Uterus (tissue), 4 donors: Measurements from ENCODE around the gene RBM47. TPM values are rescaled to one million over a fixed set of nuclear protein-coding genes. Genes with fewer than 3 reads are reported as not detected.
"Not testable (repeated sequence)": the region's sequence is repeated elsewhere in the genome, so short reads cannot be mapped to it uniquely, and the experiment has no call there.

Experiments used
- DNase-seq, 2 donors: peaks; one replicate each; pipeline ENCODE4 v3.0.0-alpha.2; 2019 to 2020
- H3K27ac ChIP-seq, 2 donors: fragments of 200-600 bp; sonication (generic); 1 replicate in 1 of 2; 2 replicates in 1 of 2; pipeline ENCODE4 v1.5.1; 2016 to 2018
- H3K27me3 ChIP-seq, 2 donors: fragments of 200-600 bp; sonication (generic); one replicate each; pipeline ENCODE4 v1.5.1; 2018 to 2019; ENCODE audit warnings: control low read depth in 1 of 2
- H3K36me3 ChIP-seq, 2 donors: fragments of 200-600 bp; sonication (generic); one replicate each; pipeline ENCODE4 v1.5.1; 2019; ENCODE audit warnings: control low read depth in 1 of 2
- H3K4me1 ChIP-seq, 2 donors: fragments of 200-600 bp; sonication (generic); one replicate each; pipeline ENCODE4 v1.5.1; 2018 to 2019; ENCODE audit warnings: control low read depth in 1 of 2
- H3K4me3 ChIP-seq, 2 donors: fragments of 200-600 bp; sonication (generic); 1 replicate in 1 of 2; 2 replicates in 1 of 2; pipeline ENCODE4 v1.5.1; 2018 to 2019; ENCODE audit warnings: mild to moderate bottlenecking in 1 of 2
- H3K9me3 ChIP-seq, 2 donors: fragments of 200-600 bp; sonication (generic); one replicate each; pipeline ENCODE4 v1.5.1; 2019; ENCODE audit warnings: control low read depth in 1 of 2
- POLR2A ChIP-seq, 2 donors: fragments of 450-650 bp; IDR thresholded peaks; one replicate each; pipeline ENCODE4 v1.6.1; 2016; ENCODE audit warnings: antibody characterized with exemption in 2 of 2, mild to moderate bottlenecking in 1 of 2, moderate library complexity in 1 of 2
- intact Hi-C: fragments of 100-400 bp; cut with DNase I; formaldehyde crosslinking; loops from one replicate; pipeline ENCODE4 v1.15.1; 2023; ENCODE audit warnings: low total_unique reads
- total RNA-seq, 4 donors: library from RNA; depleted of rRNA in 3 of 4; stranded (reverse); fragments of >200 nt in 3 of 4; gene quantifications; one replicate each; pipeline versions ENCODE4 v1.1.0 to v1.2.4, GENCODE V29; 2014 to 2023
- TF ChIP-seq, protein P1 (sequence below), 4 experiments: fragments of 200-600 bp in 2 of 4; fragments of 450-650 bp in 2 of 4; sonication (generic) in 2 of 4; IDR thresholded peaks; one replicate each; pipeline ENCODE4 v1.5.1; 2016 to 2019; ENCODE audit warnings: antibody characterized with exemption in 4 of 4, mild to moderate bottlenecking in 2 of 4, moderate library complexity in 1 of 4
- donor health status: DM: yes; HTN: yes; CAD: no.

RBM47 gene
- total RNA-seq, 4 donors from 2014 or later, result 3.8 to 22.3 (median 6.8) TPM

DNA sequence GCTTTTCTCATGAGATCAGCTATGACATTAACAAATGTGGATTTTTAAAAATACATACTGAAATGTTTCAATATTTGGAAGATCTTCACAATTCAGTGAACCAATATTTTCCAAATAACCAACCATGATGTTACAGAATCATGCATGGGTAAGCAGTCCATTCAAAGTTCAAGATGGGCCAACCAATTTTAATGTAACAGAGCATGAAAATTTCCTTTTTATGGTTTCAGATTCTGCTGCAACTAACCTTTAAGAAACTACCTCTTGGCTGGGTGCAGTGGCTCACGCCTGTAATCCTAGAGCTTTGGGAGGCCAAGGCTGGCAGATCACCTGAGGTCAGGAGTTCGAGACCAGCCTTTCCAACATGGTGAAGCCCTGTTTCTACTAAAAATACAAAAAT, 107.7 kb downstream of the RBM47 start:
- Histone ChIP-seq H3K9me3 (no peaks in the 10 kb centered on the region), H3K4me3 (no peak overlapping the region), H3K27me3 (no peaks in the 10 kb centered on the region), H3K36me3 (no peaks in the 10 kb centered on the region), H3K27ac (no peak overlapping the region), H3K4me1 (no peaks in the 10 kb centered on the region)
- TF ChIP-seq POLR2A (IDR thresholded peaks at IDR 0.05), result no peak
- TF ChIP-seq, protein P1, sequence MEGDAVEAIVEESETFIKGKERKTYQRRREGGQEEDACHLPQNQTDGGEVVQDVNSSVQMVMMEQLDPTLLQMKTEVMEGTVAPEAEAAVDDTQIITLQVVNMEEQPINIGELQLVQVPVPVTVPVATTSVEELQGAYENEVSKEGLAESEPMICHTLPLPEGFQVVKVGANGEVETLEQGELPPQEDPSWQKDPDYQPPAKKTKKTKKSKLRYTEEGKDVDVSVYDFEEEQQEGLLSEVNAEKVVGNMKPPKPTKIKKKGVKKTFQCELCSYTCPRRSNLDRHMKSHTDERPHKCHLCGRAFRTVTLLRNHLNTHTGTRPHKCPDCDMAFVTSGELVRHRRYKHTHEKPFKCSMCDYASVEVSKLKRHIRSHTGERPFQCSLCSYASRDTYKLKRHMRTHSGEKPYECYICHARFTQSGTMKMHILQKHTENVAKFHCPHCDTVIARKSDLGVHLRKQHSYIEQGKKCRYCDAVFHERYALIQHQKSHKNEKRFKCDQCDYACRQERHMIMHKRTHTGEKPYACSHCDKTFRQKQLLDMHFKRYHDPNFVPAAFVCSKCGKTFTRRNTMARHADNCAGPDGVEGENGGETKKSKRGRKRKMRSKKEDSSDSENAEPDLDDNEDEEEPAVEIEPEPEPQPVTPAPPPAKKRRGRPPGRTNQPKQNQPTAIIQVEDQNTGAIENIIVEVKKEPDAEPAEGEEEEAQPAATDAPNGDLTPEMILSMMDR (IDR thresholded peaks at IDR 0.05), result no peak
- DNase-seq, result no peak
- intact Hi-C loops, result no loop called here

DNA sequence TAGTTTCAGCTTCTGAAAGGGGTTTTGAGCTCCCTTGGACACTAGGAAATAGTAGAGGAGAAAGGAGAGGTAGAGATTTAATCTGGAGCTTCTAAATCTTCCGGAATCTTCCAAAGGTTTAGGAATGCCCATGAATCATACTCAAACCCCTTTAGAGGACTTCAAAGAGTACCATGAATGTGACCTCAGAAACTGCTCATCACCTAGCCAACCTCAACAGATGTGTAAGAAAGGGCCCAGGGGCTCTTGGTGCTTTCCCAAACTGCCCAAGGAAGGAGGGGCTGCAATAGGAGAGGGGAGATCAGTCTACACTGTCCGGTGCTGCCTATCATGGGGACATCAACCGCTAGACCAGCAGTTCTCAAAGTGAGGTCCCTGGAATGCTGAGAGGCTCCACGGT, 109.1 kb downstream of the RBM47 start:
- no peaks in the 10 kb centered on the region for H3K36me3 ChIP-seq
- intact Hi-C loops, result no loop called here
- no peak for DNase-seq
- no peaks in the 10 kb centered on the region for H3K27me3 ChIP-seq
- no peak overlapping the region for H3K27ac ChIP-seq
- H3K4me3 ChIP-seq, result no peak overlapping the region
- no peaks in the 10 kb centered on the region for H3K4me1 ChIP-seq
- TF ChIP-seq, protein P1 (IDR thresholded peaks at IDR 0.05), result no peak
- no peaks in the 10 kb centered on the region for H3K9me3 ChIP-seq

DNA sequence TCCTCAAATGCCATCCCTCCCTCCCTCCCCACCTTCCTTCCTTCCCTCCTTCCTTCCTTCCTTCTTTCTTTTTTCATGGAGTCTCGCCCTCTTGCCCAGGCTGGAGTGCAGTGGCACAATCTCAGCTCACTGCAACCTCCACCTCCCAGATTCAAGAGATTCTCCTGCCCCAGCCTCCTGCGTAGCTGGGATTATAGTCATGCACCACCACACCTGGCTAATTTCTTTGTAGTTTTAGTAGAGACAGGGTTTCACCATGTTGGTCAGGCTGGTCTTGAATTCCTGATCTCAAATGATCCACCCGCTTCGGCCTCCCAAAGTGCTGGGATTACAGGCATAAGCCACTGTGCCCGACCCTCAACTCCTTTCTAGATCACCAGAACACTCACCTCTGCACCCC, 112.6 kb downstream of the RBM47 start:
- H3K9me3 ChIP-seq, H3K27ac ChIP-seq, DNase-seq, H3K36me3 ChIP-seq, H3K4me1 ChIP-seq, intact Hi-C loops, H3K27me3 ChIP-seq, H3K4me3 ChIP-seq: not testable (repeated sequence)

DNA sequence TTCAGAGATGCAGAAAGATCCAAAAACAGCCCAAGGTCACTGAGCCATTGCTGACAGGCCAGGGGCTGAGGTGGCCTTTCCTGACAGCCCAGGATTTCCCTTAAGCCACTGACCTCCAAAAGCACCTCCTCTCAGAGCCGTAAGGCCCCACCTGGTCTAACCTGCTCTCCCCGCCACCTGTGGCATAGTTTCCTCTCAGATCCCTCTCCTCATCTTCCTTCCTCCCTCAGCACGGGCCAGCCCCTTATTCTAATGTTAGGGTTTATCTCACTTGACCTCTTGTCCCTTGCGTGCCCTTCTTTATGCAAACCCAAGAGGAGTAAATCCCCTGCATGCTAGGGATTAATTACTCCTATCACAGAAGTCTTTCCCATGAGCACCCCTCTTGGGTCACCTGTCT, 113.0 kb downstream of the RBM47 start:
- no peak overlapping the region for H3K27ac ChIP-seq

DNA sequence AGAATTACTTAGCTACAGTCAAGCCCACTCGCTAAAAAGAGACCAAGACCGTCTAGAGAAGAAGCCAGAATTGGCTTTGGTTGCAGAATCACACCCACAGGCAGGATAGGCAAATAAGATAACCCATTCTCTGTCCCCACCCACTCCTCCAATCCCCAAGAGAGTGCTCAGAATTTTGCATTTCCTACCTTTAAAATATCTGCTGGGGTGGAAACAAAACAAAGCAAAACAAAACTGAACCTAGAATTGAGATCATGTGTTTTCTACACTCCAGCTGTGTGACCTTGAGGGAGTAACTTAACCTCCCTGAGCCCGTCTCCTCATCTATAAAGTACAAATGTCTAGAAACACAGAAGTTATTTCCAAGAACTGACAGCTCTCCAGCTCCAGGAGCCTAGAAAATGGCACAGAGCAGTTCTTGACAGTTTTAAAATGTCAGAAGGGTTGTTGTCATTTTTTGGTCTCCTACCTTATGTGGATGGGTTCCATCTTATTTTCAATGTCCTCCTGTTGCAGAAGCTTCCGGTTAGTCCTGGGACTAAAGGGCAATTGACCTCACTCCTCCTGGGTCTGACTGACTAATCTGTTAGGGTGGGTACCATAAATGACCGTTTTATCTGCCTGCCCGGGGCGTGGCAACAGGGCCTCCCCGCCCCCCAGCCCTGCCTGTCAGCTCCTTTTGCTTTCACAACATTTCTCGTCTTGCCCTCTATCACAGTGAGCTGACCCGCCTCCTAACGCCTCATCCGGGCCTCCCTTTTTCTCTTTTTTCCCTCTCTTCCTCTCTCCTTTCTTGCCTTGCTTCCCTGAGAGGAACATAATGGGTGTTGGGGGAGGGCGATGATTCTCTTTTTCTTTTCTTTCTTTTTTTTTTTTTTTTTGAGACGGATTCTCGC, 114.0 kb downstream of the RBM47 start:
- no peaks in the 10 kb centered on the region for H3K9me3 ChIP-seq
- no peaks in the 10 kb centered on the region for H3K27me3 ChIP-seq
- no peak for DNase-seq
- intact Hi-C loops, result no loop called here
- no peak overlapping the region for H3K4me3 ChIP-seq
- H3K4me1 ChIP-seq, result no peaks in the 10 kb centered on the region
- TF ChIP-seq POLR2A (IDR thresholded peaks at IDR 0.05), result no peak
- TF ChIP-seq, protein P1 (IDR thresholded peaks at IDR 0.05), result no peak
- no peaks in the 10 kb centered on the region for H3K36me3 ChIP-seq
- H3K27ac ChIP-seq, result no peak overlapping the region

More for the DNA sequence above, 113.0 kb downstream of the RBM47 start:
- no peaks in the 10 kb centered on the region for H3K36me3 ChIP-seq
- no peak for TF ChIP-seq POLR2A (IDR thresholded peaks at IDR 0.05)
- H3K9me3 ChIP-seq, result no peaks in the 10 kb centered on the region
- no peak for DNase-seq
- no peak overlapping the region for H3K4me3 ChIP-seq
- H3K4me1 ChIP-seq, result no peaks in the 10 kb centered on the region
- no peaks in the 10 kb centered on the region for H3K27me3 ChIP-seq
- intact Hi-C loops, result no loop called here

DNA sequence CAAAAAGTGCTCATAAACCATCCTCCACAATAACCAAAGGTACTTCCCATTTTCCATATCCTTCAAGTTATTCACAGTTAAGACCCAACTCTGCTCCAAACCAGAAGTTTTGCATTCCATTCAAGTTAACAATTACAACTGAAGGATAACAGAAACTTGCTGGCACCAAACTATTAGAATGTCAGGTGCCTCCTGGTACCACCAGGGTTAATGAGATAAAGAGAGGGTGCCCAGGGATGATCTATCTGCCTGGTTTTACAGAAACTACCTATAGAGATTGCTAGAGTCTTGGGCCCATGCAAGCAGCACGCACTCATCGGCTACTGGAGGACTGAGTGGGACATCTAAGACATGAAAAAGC, 114.6 kb downstream of the RBM47 start:
- Histone ChIP-seq H3K4me3 (no peak overlapping the region), H3K36me3 (no peaks in the 10 kb centered on the region), H3K4me1 (no peaks in the 10 kb centered on the region), H3K9me3 (no peaks in the 10 kb centered on the region), H3K27ac (no peak overlapping the region), H3K27me3 (no peaks in the 10 kb centered on the region)
- no peak for DNase-seq
- intact Hi-C loops, result no loop called here
- TF ChIP-seq, protein P1 (IDR thresholded peaks at IDR 0.05), result no peak
- TF ChIP-seq POLR2A (IDR thresholded peaks at IDR 0.05), result no peak
